Skeletal muscle tissue (tissue), 4 donors: ENCODE results near the gene CXCL14. TPM values are rescaled to one million over a fixed set of nuclear protein-coding genes. Genes with fewer than 3 reads are reported as not detected.

Source experiments
- H3K27ac ChIP-seq: one replicate; pipeline ENCODE4 v1.7.0; 2013; ENCODE audit warnings: mild to moderate bottlenecking, low read depth, low read length, inconsistent platforms
- H3K27me3 ChIP-seq, 3 donors: one replicate each; pipeline ENCODE4 v1.7.0; 2013; ENCODE audit warnings: low read length in 3 of 3; ENCODE audit not compliant: control insufficient read depth in 3 of 3, insufficient read depth in 3 of 3
- H3K36me3 ChIP-seq, 3 donors: one replicate each; pipeline ENCODE4 v1.7.0; 2013; ENCODE audit warnings: low read length in 3 of 3; ENCODE audit not compliant: control insufficient read depth in 3 of 3, insufficient read depth in 3 of 3
- H3K4me1 ChIP-seq, 3 donors: one replicate each; pipeline ENCODE4 v1.7.0; 2013; ENCODE audit warnings: low read length in 3 of 3, mild to moderate bottlenecking in 3 of 3; ENCODE audit not compliant: control insufficient read depth in 3 of 3, insufficient read depth in 3 of 3
- H3K4me3 ChIP-seq, 3 donors: one replicate each; pipeline ENCODE4 v1.7.0; 2013; ENCODE audit warnings: low read length in 3 of 3
- H3K9ac ChIP-seq, 3 donors: one replicate each; pipeline ENCODE4 v1.7.0; 2013; ENCODE audit warnings: low read length in 3 of 3, mild to moderate bottlenecking in 3 of 3, moderate library complexity in 2 of 3, low read depth in 1 of 3
- H3K9me3 ChIP-seq, 3 donors: one replicate each; pipeline ENCODE4 v1.7.0; 2013; ENCODE audit warnings: low read length in 3 of 3; ENCODE audit not compliant: control insufficient read depth in 3 of 3
- total RNA-seq: library from RNA; depleted of rRNA; stranded (reverse); fragments of >200 nt; gene quantifications from one replicate; pipeline ENCODE4 v1.2.3, GENCODE V29; 2014
- donor health status: Osteomylitis.

CXCL14 gene
- total RNA-seq, 1 donor from 2014 or later = 19.8 TPM

- Histone ChIP-seq H3K27ac (no peak overlapping the region), H3K9ac (no peak overlapping the region), H3K4me3 (no peak overlapping the region), H3K9me3 (no peaks in the 10 kb centered on the region), H3K4me1 (peaks cover 0 to 2% (median 0%) of the 10 kb centered on the region in 3 donors), H3K36me3 (no peaks in the 10 kb centered on the region), H3K27me3 (peaks cover 0 to under 1% (median under 1%) of the 10 kb centered on the region in 3 donors)
Observed at GRCh38 chr5:135565266-135565665, 13.5 kb downstream of the CXCL14 start.

GRCh38 chr5:135564331-135564730 is 14.5 kb downstream of the CXCL14 start:
- Histone ChIP-seq H3K36me3 (no peaks in the 10 kb centered on the region), H3K9me3 (no peaks in the 10 kb centered on the region), H3K4me1 (peaks cover 0 to 2% (median 0%) of the 10 kb centered on the region in 3 donors), H3K27me3 (peaks cover 2 to 10% (median 9%) of the 10 kb centered on the region in 3 donors), H3K27ac (no peak overlapping the region), H3K4me3 (no peak overlapping the region), H3K9ac (no peak overlapping the region)

- no peaks in the 10 kb centered on the region for H3K36me3 ChIP-seq
Observed at GRCh38 chr5:135561266-135561665, 17.5 kb downstream of the CXCL14 start.

GRCh38 chr5:135560858-135561257 is 17.9 kb downstream of the CXCL14 start:
- H3K27ac ChIP-seq = no peak overlapping the region
- H3K4me1 ChIP-seq = no peaks in the 10 kb centered on the region
- H3K9me3 ChIP-seq = no peaks in the 10 kb centered on the region
- no peaks in the 10 kb centered on the region for H3K36me3 ChIP-seq
- peaks cover 14 to 27% (median 21%) of the 10 kb centered on the region in 3 donors for H3K27me3 ChIP-seq
- H3K9ac ChIP-seq = no peak overlapping the region
- no peak overlapping the region for H3K4me3 ChIP-seq

More at GRCh38 chr5:135561266-135561665, 17.5 kb downstream of the CXCL14 start:
- H3K27me3 ChIP-seq = peaks cover 14 to 24% (median 21%) of the 10 kb centered on the region in 3 donors
- no peaks in the 10 kb centered on the region for H3K4me1 ChIP-seq
- no peak overlapping the region for H3K27ac ChIP-seq
- no peaks in the 10 kb centered on the region for H3K9me3 ChIP-seq
- H3K4me3 ChIP-seq = no peak overlapping the region
- no peak overlapping the region for H3K9ac ChIP-seq

GRCh38 chr5:135559354-135559753 is 19.4 kb downstream of the CXCL14 start:
- Histone ChIP-seq H3K36me3 (no peaks in the 10 kb centered on the region), H3K9ac (no peak overlapping the region), H3K27ac (no peak overlapping the region), H3K4me1 (no peaks in the 10 kb centered on the region), H3K4me3 (no peak overlapping the region), H3K27me3 (peaks cover 14 to 27% (median 21%) of the 10 kb centered on the region in 3 donors), H3K9me3 (no peaks in the 10 kb centered on the region)

GRCh38 chr5:135557076-135557838 is 21.5 kb downstream of the CXCL14 start:
- no peaks in the 10 kb centered on the region for H3K36me3 ChIP-seq
- no peak overlapping the region for H3K27ac ChIP-seq
- no peak overlapping the region for H3K9ac ChIP-seq
- no peak overlapping the region for H3K4me3 ChIP-seq
- no peaks in the 10 kb centered on the region for H3K9me3 ChIP-seq
- no peaks in the 10 kb centered on the region for H3K4me1 ChIP-seq
- H3K27me3 ChIP-seq = peaks cover 19 to 34% (median 31%) of the 10 kb centered on the region in 3 donors

- Histone ChIP-seq H3K27ac (no peak overlapping the region), H3K9ac (no peak overlapping the region), H3K36me3 (no peaks in the 10 kb centered on the region), H3K4me3 (no peak overlapping the region), H3K27me3 (peaks cover 19 to 34% (median 31%) of the 10 kb centered on the region in 3 donors), H3K9me3 (no peaks in the 10 kb centered on the region), H3K4me1 (no peaks in the 10 kb centered on the region)
Observed at GRCh38 chr5:135556620-135557019, 22.2 kb downstream of the CXCL14 start.

- Histone ChIP-seq H3K27ac (no peak overlapping the region), H3K36me3 (no peaks in the 10 kb centered on the region), H3K4me1 (no peaks in the 10 kb centered on the region), H3K9me3 (no peaks in the 10 kb centered on the region), H3K27me3 (peaks cover 19 to 41% (median 34%) of the 10 kb centered on the region in 3 donors), H3K9ac (no peak overlapping the region), H3K4me3 (no peak overlapping the region)
Observed at GRCh38 chr5:135555530-135555929, 23.3 kb downstream of the CXCL14 start.

- H3K9ac ChIP-seq = no peak overlapping the region
- H3K27ac ChIP-seq = no peak overlapping the region
- H3K27me3 ChIP-seq = peaks cover 13 to 38% (median 28%) of the 10 kb centered on the region in 3 donors
- no peaks in the 10 kb centered on the region for H3K36me3 ChIP-seq
- H3K9me3 ChIP-seq = no peaks in the 10 kb centered on the region
- no peaks in the 10 kb centered on the region for H3K4me1 ChIP-seq
- H3K4me3 ChIP-seq = no peak overlapping the region
Observed at GRCh38 chr5:135553688-135554462, 24.9 kb downstream of the CXCL14 start.
